H1 (cell line): ENCODE data around the gene FDPS. TPM values are rescaled to one million over a fixed set of nuclear protein-coding genes. Genes with fewer than 3 reads are reported as not detected.

Experiments
- CTCF ChIA-PET: fragments of 300-600 bp; sonication (Branson Sonifier 250); formaldehyde crosslinking; loops from one replicate; lab custom pipeline; 2021; ENCODE audit not compliant: partially characterized antibody; lab: Charles Lee
- POLR2A ChIA-PET: fragments of 300-600 bp; sonication (Branson Sonifier 250); formaldehyde crosslinking; loops from one replicate; lab custom pipeline; 2021; ENCODE audit warnings: inconsistent platforms; ENCODE audit not compliant: partially characterized antibody; lab: Charles Lee
- DNase-seq, 2 experiments: peaks; one replicate each; pipeline versions ENCODE4 v3.0.0 to v3.0.0-alpha.2; 2010 to 2022; ENCODE audit warnings: low spot score in 2 of 2, low read depth in 1 of 2, mixed read lengths in 1 of 2
- FAIRE-seq: peaks from 2 replicates; lab custom pipeline; 2011; peaks lifted over from hg19 to GRCh38; lab: Jason Lieb, UNC
- H2AFZ ChIP-seq: 2 replicates; pipeline ENCODE4 v1.8.1; 2012; ENCODE audit warnings: low read length, inconsistent platforms
- H2AK5ac ChIP-seq: 2 replicates; pipeline ENCODE4 v1.6.1; 2013; ENCODE audit warnings: low read depth, low read length
- H2BK120ac ChIP-seq: replicated peaks from 2 replicates; pipeline ENCODE3; 2013; ENCODE audit warnings: low read depth, low read length, inconsistent platforms
- H2BK12ac ChIP-seq: 2 replicates; pipeline ENCODE4 v1.6.1; 2013; ENCODE audit warnings: low read depth, low read length
- H2BK15ac ChIP-seq: 2 replicates; pipeline ENCODE4 v1.6.1; 2013; ENCODE audit warnings: low read length
- H2BK20ac ChIP-seq: 2 replicates; pipeline ENCODE4 v1.6.1; 2013; ENCODE audit warnings: low read length
- H2BK5ac ChIP-seq: 2 replicates; pipeline ENCODE4 v1.6.1; 2013; ENCODE audit warnings: low read depth, low read length
- H3K14ac ChIP-seq: 2 replicates; pipeline ENCODE4 v1.6.1; 2013; ENCODE audit warnings: inconsistent platforms; ENCODE audit not compliant: insufficient read length
- H3K18ac ChIP-seq: 2 replicates; pipeline ENCODE4 v1.6.1; 2013; ENCODE audit warnings: low read length; ENCODE audit errors: extremely low read depth
- H3K23ac ChIP-seq: 2 replicates; pipeline ENCODE4 v1.6.1; 2013; ENCODE audit warnings: inconsistent platforms; ENCODE audit not compliant: insufficient read length
- H3K23me2 ChIP-seq: 2 replicates; pipeline ENCODE4 v1.6.1; 2013; ENCODE audit warnings: low read depth, low read length
- H3K27ac ChIP-seq: 2 replicates; pipeline ENCODE4 v1.6.1; 2011; ENCODE audit warnings: low read depth, low read length, inconsistent platforms
- H3K27me3 ChIP-seq, 4 experiments: replicated peaks in 1 of 4; 1 replicate in 1 of 4; 2 replicates in 3 of 4; pipeline versions ENCODE4 v1.6.1 to v1.8.1; 2011 to 2013; ENCODE audit warnings: low read length in 3 of 4, mild to moderate bottlenecking in 3 of 4, inconsistent platforms in 2 of 4, mixed read lengths in 2 of 4, moderate library complexity in 1 of 4; ENCODE audit not compliant: control insufficient read depth in 3 of 4, insufficient read depth in 3 of 4; ENCODE audit errors: extremely low read depth in 1 of 4
- H3K36me3 ChIP-seq, 4 experiments: 2 replicates each; pipeline versions ENCODE4 v1.6.1 to v1.8.1; 2011 to 2013; ENCODE audit warnings: mild to moderate bottlenecking in 4 of 4, low read length in 3 of 4, moderate library complexity in 2 of 4, control low read depth in 1 of 4, inconsistent platforms in 1 of 4; ENCODE audit not compliant: insufficient read depth in 4 of 4, control insufficient read depth in 2 of 4
- H3K4ac ChIP-seq: replicated peaks from 2 replicates; pipeline ENCODE3; 2013; ENCODE audit warnings: low read length, low read depth, mixed read lengths, inconsistent platforms; ENCODE audit not compliant: insufficient read length
- H3K4me1 ChIP-seq, 4 experiments: replicated peaks in 1 of 4; 1 replicate in 1 of 4; 2 replicates in 3 of 4; pipeline versions ENCODE4 v1.6.1 to v1.8.1; 2011 to 2013; ENCODE audit warnings: low read length in 3 of 4, inconsistent platforms in 2 of 4, mixed read lengths in 1 of 4; ENCODE audit not compliant: insufficient read depth in 4 of 4, control insufficient read depth in 3 of 4
- H3K4me2 ChIP-seq, 2 experiments: 2 replicates each; pipeline versions ENCODE4 v1.6.1 to v1.8.1; 2011 to 2013; ENCODE audit warnings: low read depth in 2 of 2, low read length in 2 of 2, control low read depth in 1 of 2, inconsistent platforms in 1 of 2, mild to moderate bottlenecking in 1 of 2; ENCODE audit not compliant: insufficient read depth in 1 of 2
- H3K4me3 ChIP-seq, 4 experiments: fragments of 200-600, 300-600 bp in 1 of 4; sonication (generic), shearing (Covaris generic), sonication (Bioruptor Twin) in 1 of 4; 2 replicates each; pipeline versions ENCODE4 v1.5.1 to v1.8.1; 2011 to 2016; ENCODE audit warnings: low read length in 4 of 4, low read depth in 3 of 4, control low read depth in 2 of 4, inconsistent platforms in 2 of 4, mild to moderate bottlenecking in 2 of 4, mixed read lengths in 1 of 4, moderate library complexity in 1 of 4; ENCODE audit not compliant: insufficient read depth in 2 of 4; ENCODE audit errors: extremely low read depth in 1 of 4
- H3K56ac ChIP-seq: replicated peaks from 2 replicates; pipeline ENCODE3; 2013; ENCODE audit warnings: low read depth, mild to moderate bottlenecking, mixed read lengths, low read length, inconsistent platforms; ENCODE audit not compliant: insufficient read length
- H3K79me1 ChIP-seq: 2 replicates; pipeline ENCODE4 v1.6.1; 2013; ENCODE audit warnings: low read depth, low read length, control low read depth
- H3K79me2 ChIP-seq, 2 experiments: 2 replicates each; pipeline versions ENCODE4 v1.6.1 to v1.8.1; 2012 to 2013; ENCODE audit warnings: low read length in 2 of 2, mild to moderate bottlenecking in 2 of 2, inconsistent platforms in 1 of 2; ENCODE audit not compliant: insufficient read depth in 2 of 2, control insufficient read depth in 1 of 2
- H3K9ac ChIP-seq, 4 experiments: replicated peaks in 1 of 4; 1 replicate in 1 of 4; 2 replicates in 3 of 4; pipeline versions ENCODE4 v1.6.1 to v1.8.1; 2011 to 2013; ENCODE audit warnings: low read depth in 3 of 4, low read length in 3 of 4, control low read depth in 2 of 4, mild to moderate bottlenecking in 2 of 4, moderate library complexity in 2 of 4, inconsistent platforms in 1 of 4; ENCODE audit errors: extremely low read depth in 1 of 4
- H3K9me3 ChIP-seq, 2 experiments: 2 replicates each; pipeline versions ENCODE4 v1.6.1 to v1.8.1; 2012 to 2013; ENCODE audit warnings: mild to moderate bottlenecking in 2 of 2, moderate library complexity in 2 of 2, control low read depth in 1 of 2, inconsistent platforms in 1 of 2, low read depth in 1 of 2, low read length in 1 of 2, mixed read lengths in 1 of 2; ENCODE audit not compliant: insufficient read depth in 2 of 2
- H4K20me1 ChIP-seq, 2 experiments: replicated peaks in 1 of 2; 2 replicates each; pipeline versions ENCODE3 to v1.8.1; 2011 to 2013; ENCODE audit warnings: inconsistent platforms in 2 of 2, low read length in 2 of 2, mild to moderate bottlenecking in 1 of 2; ENCODE audit not compliant: insufficient read depth in 2 of 2, control insufficient read depth in 1 of 2
- H4K5ac ChIP-seq: 2 replicates; pipeline ENCODE4 v1.6.1; 2013; ENCODE audit warnings: low read length, low read depth, mixed read lengths, inconsistent platforms; ENCODE audit not compliant: insufficient read length
- H4K8ac ChIP-seq: 2 replicates; pipeline ENCODE4 v1.8.0; 2013; ENCODE audit warnings: mild to moderate bottlenecking, moderate library complexity, low read length, inconsistent platforms; ENCODE audit not compliant: insufficient read depth; ENCODE audit errors: extremely low read depth
- H4K91ac ChIP-seq: replicated peaks from 2 replicates; pipeline ENCODE3; 2013; ENCODE audit warnings: low read length, mixed read lengths, inconsistent platforms; ENCODE audit not compliant: insufficient read length
- CEBPB ChIP-seq: IDR thresholded peaks from 2 replicates; pipeline ENCODE4 v1.6.1; 2012; ENCODE audit warnings: low read depth, low read length
- JUN ChIP-seq: IDR thresholded peaks from 2 replicates; pipeline ENCODE4 v1.6.1; 2011; ENCODE audit warnings: low read depth, mild to moderate bottlenecking, improper control_type of control experiment, low read length
- JUND ChIP-seq: IDR thresholded peaks from 2 replicates; pipeline ENCODE4 v1.6.1; 2011; ENCODE audit warnings: mild to moderate bottlenecking, improper control_type of control experiment, low read length
- MAFK ChIP-seq: IDR thresholded peaks from 2 replicates; pipeline ENCODE4 v1.6.1; 2012; ENCODE audit warnings: low read depth, mild to moderate bottlenecking, improper control_type of control experiment, low read length
- PHF8 ChIP-seq: fragments of 200-600 bp; sonication (generic); conservative IDR thresholded peaks from 2 replicates; pipeline ENCODE4 v1.7.1; 2012; ENCODE audit warnings: low read depth, mild to moderate bottlenecking, inconsistent platforms, low read length, moderate library complexity
- POU5F1 ChIP-seq: IDR thresholded peaks from 2 replicates; pipeline ENCODE4 v1.6.1; 2011; ENCODE audit warnings: low read depth, mild to moderate bottlenecking, low read length, moderate library complexity
- RAD21 ChIP-seq, 2 experiments: IDR thresholded peaks in 1 of 2; conservative IDR thresholded peaks in 1 of 2; 2 replicates each; pipeline ENCODE4 v1.6.1; 2011; ENCODE audit warnings: low read depth in 2 of 2, low read length in 2 of 2, improper control_type of control experiment in 1 of 2, inconsistent platforms in 1 of 2, mild to moderate bottlenecking in 1 of 2, moderate library complexity in 1 of 2
- RNF2 ChIP-seq: fragments of 200-900, 300-1000 bp; sonication (generic); IDR thresholded peaks from 2 replicates; pipeline ENCODE4 v1.7.1; 2016; ENCODE audit warnings: borderline replicate concordance, low read depth, mild to moderate bottlenecking, antibody characterized with exemption, low read length; ENCODE audit not compliant: poor library complexity, severe bottlenecking; ENCODE audit errors: missing control alignments
- SIX5 ChIP-seq: IDR thresholded peaks from 2 replicates; pipeline ENCODE4 v1.6.1; 2011; ENCODE audit warnings: mild to moderate bottlenecking, low read depth, low read length
- SRF ChIP-seq: IDR thresholded peaks from 2 replicates; pipeline ENCODE4 v1.6.1; 2011; ENCODE audit warnings: mild to moderate bottlenecking, low read depth, low read length, moderate library complexity
- TBP ChIP-seq: IDR thresholded peaks from 2 replicates; pipeline ENCODE4 v1.6.1; 2011; ENCODE audit warnings: low read depth, low read length, improper control_type of control experiment
- WGBS, 2 experiments: shearing (Covaris generic) in 1 of 2; methylation state at CpG; one replicate each; pipeline versions ENCODE4 v1.1.6 to v1.1.7; 2013 to 2015; ENCODE audit warnings: low lambda C conversion rate in 2 of 2, mixed read lengths in 2 of 2, inconsistent platforms in 1 of 2, low coverage in 1 of 2, missing lambda C conversion rate in 1 of 2; ENCODE audit not compliant: insufficient replicate concordance in 2 of 2, insufficient coverage in 1 of 2, insufficient read length in 1 of 2; ENCODE audit errors: extremely low coverage in 1 of 2, missing lambda C conversion rate in 1 of 2; 5-methylcytosine and 5-hydroxymethylcytosine counted together
- polyA plus RNA-seq, 7 experiments: library from polyadenylated mRNA; depleted of rRNA in 3 of 7; stranded (reverse) in 5 of 7; unstranded in 2 of 7; fragments of >200 nt in 5 of 7; fragments of 200-250 nt in 2 of 7; gene quantifications; 1 replicate in 5 of 7; 2 replicates in 1 of 7; 4 replicates in 1 of 7; pipeline versions ENCODE4 v1.2.1 to v1.2.3, GENCODE V29; 2011 to 2013; ENCODE audit warnings: missing spikeins in 2 of 7, mixed read lengths in 2 of 7
- total RNA-seq: library from RNA; stranded (reverse); fragmentation: NEBNext Ultra II Directional; extraction: Animal tissue kit (Norgen Biotek cat#: 25700); gene quantifications from 2 replicates; pipeline ENCODE4 v1.2.1, GENCODE V29; 2021
- TF ChIP-seq, protein P1 (sequence below): IDR thresholded peaks from 2 replicates; pipeline ENCODE4 v1.6.1; 2012; ENCODE audit warnings: low read length, inconsistent platforms

The FDPS gene
- total and polyA plus RNA-seq, 2 of the 8 experiments (the other 6 are each of a cell fraction or from before 2014, with no cell fraction given), result 267 to 368 TPM

DNA sequence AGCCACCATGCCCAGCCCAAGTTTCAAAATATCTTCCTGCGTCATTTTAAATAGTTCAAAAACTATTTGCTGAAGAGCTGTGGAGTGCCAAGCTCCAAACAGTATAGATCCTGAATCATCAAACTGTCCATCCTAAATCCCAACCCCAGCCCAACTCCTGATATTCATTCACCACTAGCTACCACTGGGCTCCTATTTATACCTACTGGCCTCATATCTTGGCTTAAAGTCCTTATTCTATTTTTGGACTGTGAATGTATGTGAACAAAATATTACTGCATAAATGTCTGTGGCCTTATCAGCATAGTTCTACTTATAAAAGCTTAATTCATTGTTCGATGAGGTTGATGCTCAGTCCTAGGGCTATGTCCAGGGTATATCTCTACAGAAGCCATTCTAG is 41.3 kb upstream of the FDPS start:
- Histone ChIP-seq H3K27me3 (no peaks in the 10 kb centered on the region), H3K27ac (no peak overlapping the region), H3K36me3 (peaks cover 51 to 89% (median 76%) of the 10 kb centered on the region in 4 experiments), H3K56ac (no peak overlapping the region), H3K9me3 (no peaks in the 10 kb centered on the region), H3K23ac (no peak overlapping the region), H3K4me2 (no peak overlapping the region), H4K8ac (no peak overlapping the region), H3K4ac (no peak overlapping the region), H3K4me3 (no peak overlapping the region), H3K14ac (no peak overlapping the region), H2AK5ac (no peak overlapping the region), H2AFZ (no peak overlapping the region), H4K91ac (no peak overlapping the region), H2BK120ac (no peak overlapping the region), H3K4me1 (peaks cover 0 to 5% (median under 1%) of the 10 kb centered on the region in 4 experiments; a peak in 2 of 7 replicates), H4K20me1 (peaks cover 6 to 10% of the 10 kb centered on the region in 2 experiments), H3K9ac (no peak overlapping the region), H3K79me1 (no peaks in the 10 kb centered on the region; the same call in none of the 2 replicates), H3K23me2 (0 out of 2 replicates have a peak, but pooled peaks cover 1% of the 10 kb centered on the region), H3K79me2 (peaks cover 5 to 20% of the 10 kb centered on the region in 2 experiments), H2BK5ac (no peak overlapping the region), H4K5ac (no peak overlapping the region), H2BK20ac (no peak overlapping the region), H2BK12ac (no peak overlapping the region), H3K18ac (no peak overlapping the region), H2BK15ac (no peak overlapping the region)
- no peak for FAIRE-seq
- POLR2A ChIA-PET, result interaction anchor here (0.5 to 2.8 kb wide), 11 partner anchors 11 to 584 kb away, joined by 3 to 11 read pairs (median 4); partner anchors contain the start of genes ENTREP3 and THBS3
- CTCF ChIA-PET, result interaction anchor here (0.9 to 4.5 kb wide), 4 partner anchors 11 to 54 kb away, joined by 3 to 61 read pairs (median 10); partner anchors contain the start of gene RUSC1
- DNase-seq, result no peak
- WGBS, 2 experiments, result 93% methylated on average over 2 of the region's 2 CpGs; no CpG with 5 or more reads in 1 of the 2 experiments
- TF ChIP-seq PHF8 (no peak), POU5F1 (no peak), RAD21 (IDR thresholded peaks at IDR 0.05 in 1 of 2, conservative IDR thresholded peaks at IDR 0.05 in 1 of 2; ENCODE audit: low read depth in 2 of 2, low read length in 2 of 2) (no peak), JUND (no peak), SRF (no peak), RNF2 (no peak), TBP (no peak), SIX5 (no peak), MAFK (no peak), JUN (no peak), CEBPB (no peak)
- TF ChIP-seq, protein P1, sequence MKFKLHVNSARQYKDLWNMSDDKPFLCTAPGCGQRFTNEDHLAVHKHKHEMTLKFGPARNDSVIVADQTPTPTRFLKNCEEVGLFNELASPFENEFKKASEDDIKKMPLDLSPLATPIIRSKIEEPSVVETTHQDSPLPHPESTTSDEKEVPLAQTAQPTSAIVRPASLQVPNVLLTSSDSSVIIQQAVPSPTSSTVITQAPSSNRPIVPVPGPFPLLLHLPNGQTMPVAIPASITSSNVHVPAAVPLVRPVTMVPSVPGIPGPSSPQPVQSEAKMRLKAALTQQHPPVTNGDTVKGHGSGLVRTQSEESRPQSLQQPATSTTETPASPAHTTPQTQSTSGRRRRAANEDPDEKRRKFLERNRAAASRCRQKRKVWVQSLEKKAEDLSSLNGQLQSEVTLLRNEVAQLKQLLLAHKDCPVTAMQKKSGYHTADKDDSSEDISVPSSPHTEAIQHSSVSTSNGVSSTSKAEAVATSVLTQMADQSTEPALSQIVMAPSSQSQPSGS, result no peak
